ENCODE data around the gene CRABP1.

DNA sequence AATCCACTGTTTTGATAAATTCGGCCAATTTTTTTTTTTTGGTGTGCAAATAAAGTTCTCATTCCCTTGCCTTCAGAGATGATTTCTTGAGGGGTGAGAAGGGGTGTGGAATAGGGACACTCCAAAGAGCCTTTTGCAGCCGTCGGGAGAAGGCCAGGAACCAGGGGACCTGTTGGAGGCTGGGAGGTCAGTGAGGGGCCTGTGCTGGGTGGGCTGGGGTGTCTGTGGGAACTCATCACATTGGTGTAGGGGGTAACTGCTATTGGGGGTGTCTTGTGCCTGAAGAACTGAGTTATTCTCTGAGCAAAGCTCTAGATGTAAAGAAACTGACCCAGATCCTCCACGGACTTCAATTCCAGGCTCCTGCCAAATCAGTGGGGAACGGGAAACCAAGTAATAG, 27.2 kb upstream of the CRABP1 start:
- TF ChIP-seq POLR2A (IDR thresholded peaks at IDR 0.05; ENCODE audit: low read length) (no peak), GATA1 (IDR thresholded peaks at IDR 0.05; ENCODE audit: low read depth, low read length) (no peak)

Data from erythroblast (primary cell).